Measurements from ENCODE around the gene DCDC1.

DCDC1 gene

DNA sequence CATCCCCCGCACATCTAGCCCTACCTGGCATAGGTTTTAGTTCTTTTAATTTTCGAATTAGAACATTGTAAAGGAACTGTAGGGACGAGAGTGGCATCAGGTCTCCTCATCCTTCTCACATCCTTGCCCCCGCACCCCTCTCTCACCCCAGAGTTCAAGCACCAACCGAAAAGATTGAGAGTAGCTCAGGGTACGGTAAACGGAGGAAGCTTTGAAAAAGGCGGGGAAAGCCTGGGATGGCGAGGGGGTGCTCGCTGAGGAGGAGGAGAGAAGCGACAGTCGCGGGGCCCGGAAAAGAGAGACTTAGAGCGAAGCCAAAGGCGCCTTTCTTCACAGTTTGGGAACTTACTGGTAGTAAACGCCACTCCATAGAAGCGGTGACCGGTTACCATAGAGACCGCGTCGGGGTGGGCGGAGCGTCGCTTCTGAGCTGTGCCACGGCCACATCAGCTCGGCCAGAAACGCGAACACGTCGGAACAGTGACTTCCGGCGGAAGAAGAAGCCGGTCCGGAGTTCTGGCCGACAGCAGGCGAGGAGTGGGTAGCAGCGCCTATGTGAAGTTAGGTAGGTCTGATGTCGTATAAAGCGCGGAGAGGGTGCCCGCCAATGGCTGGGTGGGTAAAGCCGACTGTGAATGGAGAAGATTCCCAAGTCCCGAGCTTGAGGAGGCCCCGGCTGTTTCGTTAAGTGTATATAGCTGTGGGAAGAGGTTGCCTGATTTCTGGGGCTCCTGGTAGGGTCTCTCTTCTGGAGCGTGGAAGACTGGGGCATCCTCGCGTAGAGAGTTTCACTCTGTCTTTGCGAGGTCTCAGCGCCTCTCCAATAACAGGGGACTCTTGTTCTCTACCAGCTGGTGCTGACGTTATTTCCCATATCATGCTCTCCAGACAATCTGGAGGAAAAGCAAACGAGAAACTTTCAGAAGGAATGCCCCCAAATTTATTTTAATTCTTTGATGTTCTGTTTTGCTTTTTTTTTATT, at the start of gene DCDC1, which contains the start of gene DNAJC24:
DCDC1 (minus strand) TSS at position 392 of the 982 bp plus-strand sequence. CDS start 41,459 bp downstream, outside the sequence.
DNAJC24 (plus strand) TSS at position 513 of the 982 bp plus-strand sequence. CDS start 889 bp downstream, outside the sequence.
- peak; percentile 85 for DNase-seq (ENCODE audit: low read depth, low spot score)

DNA sequence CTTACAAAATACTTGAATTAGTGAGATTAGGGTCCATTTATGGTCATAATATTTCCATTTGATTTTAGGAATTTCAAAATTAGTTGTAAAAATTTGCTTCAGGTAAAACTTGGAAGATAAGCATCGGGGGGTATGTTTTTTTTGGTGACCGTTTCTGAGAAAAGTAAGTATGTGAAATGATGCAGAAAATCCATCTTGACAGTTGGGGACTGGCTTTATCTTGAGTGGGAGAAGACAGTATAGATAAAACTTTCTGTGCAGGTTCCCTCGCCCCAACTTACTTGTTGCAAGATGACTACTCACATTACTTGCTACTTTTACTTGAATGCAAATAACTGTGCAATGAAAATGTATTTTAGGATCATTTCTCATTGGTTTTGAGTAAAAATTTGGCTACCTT, 49.6 kb upstream of the DCDC1 start:
- no peak for DNase-seq (ENCODE audit: low read depth, low spot score)

DNA sequence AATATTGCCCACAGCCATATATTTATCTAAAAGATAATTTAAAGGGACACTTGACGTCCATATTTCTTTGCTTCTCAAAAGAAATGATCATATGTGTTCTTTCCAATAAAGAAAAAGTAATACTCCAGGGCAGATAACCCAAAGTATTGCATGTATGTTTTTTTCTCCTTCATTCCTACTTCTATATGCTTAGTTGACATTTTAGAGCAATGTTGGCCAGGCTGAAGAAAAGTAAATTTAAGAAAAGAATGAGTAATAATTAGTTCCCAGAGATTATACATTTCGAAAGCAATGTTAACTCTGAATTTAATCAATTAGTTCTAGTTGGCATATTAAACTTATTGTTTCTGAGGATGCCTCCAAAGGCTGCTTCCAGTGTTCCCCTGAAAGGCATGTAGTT, 48.3 kb upstream of the DCDC1 start:
- DNase-seq (ENCODE audit: low read depth, low spot score): no peak

DNA sequence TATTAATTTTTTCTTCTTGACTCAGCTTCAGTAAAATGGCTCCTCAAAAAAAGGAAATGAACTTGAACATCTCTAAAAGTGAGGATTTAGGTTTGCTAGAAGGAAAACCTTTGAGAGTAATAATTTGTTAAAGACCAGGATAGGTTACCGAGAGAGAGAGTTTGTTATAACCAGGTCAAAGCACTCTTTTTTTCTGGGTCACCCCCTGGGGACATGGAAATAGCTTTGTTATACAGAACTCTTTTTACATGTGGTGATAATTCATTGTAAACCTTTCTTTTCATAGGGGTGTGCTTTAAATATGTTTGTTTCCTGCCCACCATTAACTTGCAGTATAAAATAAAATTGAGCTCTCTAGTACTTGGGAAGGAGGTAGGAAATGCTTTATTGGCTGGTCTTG, 47.8 kb upstream of the DCDC1 start:
- no peak for DNase-seq (ENCODE audit: low read depth, low spot score)

DNA sequence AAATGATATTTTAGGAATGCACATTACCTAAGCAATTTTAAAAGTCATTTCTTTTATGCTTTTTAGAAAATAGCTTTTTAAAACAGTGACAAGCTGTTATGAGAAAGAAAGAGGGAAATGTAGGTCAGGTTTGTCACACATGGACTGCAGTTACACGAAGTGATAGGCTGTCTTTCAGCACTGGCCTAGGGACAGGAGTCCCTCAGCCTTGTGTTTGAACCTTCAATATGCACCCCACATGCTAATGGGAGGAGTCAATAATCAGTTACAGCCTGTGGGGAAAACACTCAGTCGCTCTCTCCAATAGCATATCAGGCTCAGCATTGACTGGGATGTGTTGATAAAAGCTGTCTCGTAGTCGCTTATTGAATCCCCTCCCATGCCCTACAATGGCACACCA, 45.9 kb upstream of the DCDC1 start:
- no peak for DNase-seq (ENCODE audit: low read depth, low spot score)

GRCh38 chr11:31414338-31414737, 44.8 kb upstream of the DCDC1 start:
- no peak for DNase-seq (ENCODE audit: low read depth, low spot score)

DNA sequence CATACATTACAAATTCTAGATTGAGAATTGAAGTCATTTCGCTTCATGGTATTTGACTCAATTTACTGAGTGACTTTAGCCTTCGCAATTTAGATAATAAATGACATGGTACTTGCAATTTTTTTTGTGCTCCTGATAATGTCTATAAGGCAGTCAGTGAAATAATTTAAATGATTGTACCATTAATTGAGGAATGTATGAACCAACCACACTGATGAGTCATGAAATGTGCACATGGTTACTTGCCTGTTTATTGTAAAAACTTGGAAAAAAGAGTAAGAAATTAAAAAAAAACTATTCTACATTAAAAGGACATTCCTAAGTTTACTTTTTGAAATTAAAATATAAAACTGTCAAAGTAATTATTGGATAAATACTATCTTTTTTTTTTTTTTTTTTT, 43.4 kb upstream of the DCDC1 start:
- no peak for DNase-seq (ENCODE audit: low read depth, low spot score)

GRCh38 chr11:31408201-31408600, 38.7 kb upstream of the DCDC1 start:
- no peak for DNase-seq (ENCODE audit: low read depth, low spot score)

DNA sequence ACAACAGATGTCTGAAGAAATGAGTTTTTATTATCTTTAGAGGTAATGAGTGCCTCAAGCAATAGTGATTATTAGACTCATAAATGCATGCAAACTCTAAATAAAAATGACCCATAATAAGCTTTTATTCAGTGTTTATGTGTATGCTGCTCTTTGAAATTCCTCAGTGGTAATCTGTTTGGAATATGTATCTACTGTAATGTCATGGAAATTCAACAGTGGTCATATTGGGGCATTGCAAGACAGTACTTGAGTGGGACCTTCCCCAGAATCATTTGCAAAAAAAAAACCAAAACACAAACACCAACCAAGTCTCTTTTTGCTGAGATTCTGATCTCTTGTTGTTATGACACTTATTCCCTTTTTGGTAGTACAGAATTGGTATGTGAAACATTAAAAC, 35.1 kb upstream of the DCDC1 start:
- no peak for DNase-seq (ENCODE audit: low read depth, low spot score)

GRCh38 chr11:31397239-31397834, 27.8 kb upstream of the DCDC1 start:
- no peak for DNase-seq (ENCODE audit: low read depth, low spot score)

DNA sequence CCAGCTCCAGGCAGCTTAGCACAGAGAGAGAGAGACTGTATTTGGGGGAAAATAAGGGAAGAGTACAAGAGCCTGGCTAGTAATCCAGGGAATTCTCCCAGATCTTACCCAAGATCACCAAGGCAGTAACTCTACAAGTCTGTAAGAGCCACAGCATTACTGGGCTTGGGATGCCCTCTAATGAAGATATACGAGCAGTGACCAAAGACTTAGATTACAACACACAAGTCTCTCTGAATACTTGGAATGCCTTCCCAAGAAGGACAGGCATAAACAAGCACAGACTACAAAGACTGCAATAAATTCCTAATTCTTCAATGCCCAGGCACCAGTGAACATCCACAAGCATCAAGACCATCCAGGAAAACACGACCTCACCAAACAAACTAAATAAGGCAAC, 17.8 kb upstream of the DCDC1 start:
- no peak for DNase-seq (ENCODE audit: low read depth, low spot score)

- no peak for DNase-seq (ENCODE audit: low read depth, low spot score)
Measured at GRCh38 chr11:31383116-31383515, 13.6 kb upstream of the DCDC1 start.

GRCh38 chr11:31375879-31376278, 6.3 kb upstream of the DCDC1 start:
- no peak for DNase-seq (ENCODE audit: low read depth, low spot score)

DNA sequence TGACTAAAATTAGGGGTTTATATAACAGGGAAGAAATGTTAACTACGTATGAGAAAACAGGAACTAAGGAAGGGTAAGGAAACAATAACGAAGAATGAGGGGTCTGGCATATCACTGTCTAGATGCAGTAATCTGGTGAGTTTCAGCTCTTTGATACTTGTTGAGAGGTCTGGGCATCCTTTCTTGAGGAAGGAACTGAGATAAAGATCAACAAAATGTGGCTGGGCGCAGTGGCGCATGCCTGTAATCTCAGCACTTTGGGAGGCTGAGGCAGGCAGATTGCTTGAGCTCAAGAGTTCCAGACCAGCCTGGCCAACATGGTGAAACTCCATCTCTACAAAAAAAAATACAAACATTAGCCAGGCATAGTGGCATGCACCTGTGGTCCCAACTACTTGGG, 2.7 kb downstream of the DCDC1 start:
- no peak for DNase-seq (ENCODE audit: low read depth, low spot score)

DNA sequence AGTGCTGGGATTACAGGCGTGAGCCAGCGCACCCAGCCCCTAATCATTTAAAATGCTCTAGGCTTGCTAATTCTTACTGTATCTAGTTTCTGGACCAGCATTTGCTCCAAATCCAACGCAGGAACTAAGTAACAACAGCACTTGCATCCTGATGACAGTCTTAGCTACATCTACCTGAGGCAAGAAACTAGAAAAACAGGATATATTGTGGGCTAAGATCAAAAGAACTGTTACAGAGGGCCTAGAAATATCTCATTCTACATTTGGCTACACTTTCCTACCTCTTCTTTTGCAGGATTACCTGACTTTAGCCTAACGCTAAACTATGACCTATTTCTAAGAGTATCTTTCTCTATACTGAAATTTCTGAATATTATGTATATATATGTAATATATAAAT, 7.8 kb downstream of the DCDC1 start:
- no peak for DNase-seq (ENCODE audit: low read depth, low spot score)

- no peak for DNase-seq (ENCODE audit: low read depth, low spot score)
Measured at GRCh38 chr11:31355817-31356216, 13.7 kb downstream of the DCDC1 start.

GRCh38 chr11:31355131-31355530, 14.4 kb downstream of the DCDC1 start:
- DNase-seq (ENCODE audit: low read depth, low spot score): no peak

- DNase-seq (ENCODE audit: low read depth, low spot score): no peak
Measured at GRCh38 chr11:31351168-31351567, 18.4 kb downstream of the DCDC1 start.

- no peak for DNase-seq (ENCODE audit: low read depth, low spot score)
Measured at GRCh38 chr11:31340903-31341572, 28.5 kb downstream of the DCDC1 start.

GRCh38 chr11:31337806-31338205, 31.7 kb downstream of the DCDC1 start:
- DNase-seq (ENCODE audit: low read depth, low spot score): no peak

DNA sequence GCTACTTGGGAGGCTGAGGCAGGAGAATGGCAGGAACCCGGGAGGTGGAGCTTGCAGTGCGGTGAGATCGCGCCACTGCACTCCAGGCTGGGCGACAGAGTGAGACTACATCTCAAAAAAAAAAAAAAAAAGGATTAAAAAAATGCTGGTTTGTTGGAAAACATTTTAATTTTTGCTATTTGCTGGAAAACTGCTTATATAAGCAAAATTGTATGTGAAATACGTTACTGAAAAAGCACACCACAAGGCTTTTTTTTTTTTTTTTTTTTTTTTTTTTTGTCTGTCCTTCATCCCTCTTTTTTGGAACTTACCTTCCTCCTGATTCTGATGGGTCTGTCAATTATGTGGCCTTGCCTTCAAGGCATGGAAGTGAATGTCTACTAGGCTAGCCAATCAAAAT, 40.8 kb downstream of the DCDC1 start:
- no peak for DNase-seq (ENCODE audit: low read depth, low spot score)

DNA sequence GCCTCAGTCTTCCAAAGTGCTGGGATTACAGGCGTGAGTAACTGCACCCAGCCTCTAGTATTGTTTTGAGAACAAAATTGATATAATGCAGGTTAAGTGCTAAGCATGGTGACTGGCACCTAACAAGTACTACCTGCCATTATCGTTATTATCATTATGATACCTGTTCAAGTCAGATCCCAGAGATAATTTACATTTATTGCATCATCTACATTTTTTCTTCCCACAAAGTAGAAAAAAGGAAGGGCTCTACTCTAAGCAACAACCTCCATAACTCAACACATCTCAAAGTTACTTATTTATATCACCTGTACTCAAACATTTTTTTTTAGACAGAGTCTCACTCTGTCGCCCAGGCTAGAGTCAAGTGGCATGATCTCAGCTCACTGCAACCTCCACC, 42.1 kb downstream of the DCDC1 start:
- DNase-seq (ENCODE audit: low read depth, low spot score): no peak
